AG09319 (cell line): ENCODE results near the gene ATP8B3.
"Not testable (repeated sequence)": the region's sequence is repeated elsewhere in the genome, so short reads cannot be mapped to it uniquely, and the experiment has no call there.

Source experiments
- DNase-seq: peaks from one replicate; pipeline ENCODE4 v3.0.0-alpha.2; 2010; ENCODE audit warnings: low read depth; ENCODE audit errors: extremely low read depth
- CTCF ChIP-seq: IDR thresholded peaks from 2 replicates; pipeline ENCODE4 v1.5.1; 2011; ENCODE audit warnings: low read depth, mild to moderate bottlenecking, inconsistent platforms, low read length, moderate library complexity

The ATP8B3 gene

GRCh38 chr19:1762243-1763117 lies 49.6 kb downstream of the ATP8B3 start:
- DNase-seq = no peak
- no peak for TF ChIP-seq CTCF

- DNase-seq = no peak
These were observed 50.4 kb downstream of the ATP8B3 start for GRCh38 chr19:1761528-1762242.

GRCh38 chr19:1760786-1761527 lies 51.1 kb downstream of the ATP8B3 start:
- not testable (repeated sequence) for DNase-seq

More at GRCh38 chr19:1761528-1762242, 50.4 kb downstream of the ATP8B3 start:
- no peak for TF ChIP-seq CTCF

- no peak for TF ChIP-seq CTCF
- DNase-seq = no peak
These were observed 52.1 kb downstream of the ATP8B3 start for GRCh38 chr19:1760020-1760419.

GRCh38 chr19:1758959-1759903 lies 52.8 kb downstream of the ATP8B3 start:
- TF ChIP-seq CTCF = no peak

GRCh38 chr19:1758231-1758577 lies 53.9 kb downstream of the ATP8B3 start:
- no peak for DNase-seq
- no peak for TF ChIP-seq CTCF

More at GRCh38 chr19:1758959-1759903, 52.8 kb downstream of the ATP8B3 start:
- DNase-seq = no peak
